ENCODE data around the gene SUGCT. TPM values are rescaled to one million over a fixed set of nuclear protein-coding genes. Genes with fewer than 3 reads are reported as not detected.

SUGCT gene
- total RNA-seq, 1 experiment from 2014 or later, result 5.4 TPM

DNA sequence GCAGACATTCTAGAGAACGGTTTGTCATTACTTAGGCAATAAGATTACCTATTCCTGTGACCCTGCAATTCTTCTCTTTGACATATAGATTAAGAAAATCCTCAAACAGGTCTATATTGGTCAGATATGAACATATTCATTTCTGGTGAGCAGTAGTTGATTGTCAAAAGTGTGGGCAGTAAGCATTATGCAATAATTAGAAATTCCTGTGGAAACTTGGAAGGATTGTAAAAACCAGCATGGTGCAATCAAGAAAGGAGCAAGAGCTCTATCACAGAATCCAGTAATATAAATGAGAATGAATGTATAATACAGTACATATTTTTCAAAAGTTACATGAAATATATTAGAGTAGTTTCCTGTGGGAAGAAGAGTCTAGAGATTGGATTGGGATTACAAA, 406.5 kb downstream of the SUGCT start:
- Histone ChIP-seq H3K18ac (ENCODE audit: insufficient read length, low read depth, low read length) (no peak overlapping the region), H4K91ac (ENCODE audit: insufficient read length, low read depth, low read length) (no peak overlapping the region), H3K23ac (ENCODE audit: insufficient read length, low read depth, low read length) (no peak overlapping the region), H3K4ac (ENCODE audit: low read depth, low read length) (no peak overlapping the region), H3K4me2 (ENCODE audit: insufficient read depth, insufficient read length, low read length) (no peak overlapping the region), H2BK120ac (ENCODE audit: low read depth, low read length, poor library complexity, severe bottlenecking) (no peak overlapping the region), H2BK5ac (ENCODE audit: insufficient read length, low read length) (no peak overlapping the region), H2BK20ac (ENCODE audit: low read depth, low read length, poor library complexity, severe bottlenecking) (no peak overlapping the region), H3K27me3 (ENCODE audit: insufficient read depth, low read length) (no peaks in the 10 kb centered on the region), H3K79me2 (ENCODE audit: insufficient read depth, low read length) (no peaks in the 10 kb centered on the region; the same call in 1 of the 2 replicates), H2BK15ac (ENCODE audit: low read depth, low read length) (no peak overlapping the region), H2BK12ac (ENCODE audit: insufficient read length, low read depth, low read length) (no peak overlapping the region), H3K79me1 (ENCODE audit: insufficient read depth, low read depth, low read length, poor library complexity, severe bottlenecking) (no peaks in the 10 kb centered on the region), H2AK5ac (ENCODE audit: insufficient read length, low read length) (no peak overlapping the region), H3K23me2 (ENCODE audit: insufficient read length, low read depth, low read length, poor library complexity, severe bottlenecking) (no peaks in the 10 kb centered on the region), H3K56ac (ENCODE audit: insufficient read length, low read depth, low read length) (no peak overlapping the region), H4K20me1 (ENCODE audit: control insufficient read depth, insufficient read depth, insufficient read length) (no peaks in the 10 kb centered on the region), H3K9me3 (ENCODE audit: control insufficient read depth, low read depth, low read length) (no peaks in the 10 kb centered on the region), H3K27ac (ENCODE audit: insufficient read length, low read depth, low read length) (no peak overlapping the region), H3K14ac (ENCODE audit: insufficient read depth, low read length) (no peak overlapping the region), H4K5ac (ENCODE audit: insufficient read length, low read depth, low read length) (no peak overlapping the region), H2AFZ (ENCODE audit: low read length) (no peak overlapping the region), H3T11ph (ENCODE audit: low read length) (no peak overlapping the region), H3K9ac (ENCODE audit: extremely low read depth, insufficient read length, low read length) (no peak overlapping the region), H3K4me1 (ENCODE audit: insufficient read depth, low read length) (no peaks in the 10 kb centered on the region), H4K8ac (replicated peaks; ENCODE audit: insufficient read length, low read depth, low read length) (no peak overlapping the region)
- no CpG with 5 or more reads among the region's 1 CpG for WGBS (ENCODE audit: extremely low coverage, insufficient read length, low lambda C conversion rate)
- H3K27me3 Mint-ChIP-seq (ENCODE audit: low read depth), result no peaks in the 10 kb centered on the region
- H3K9me3 Mint-ChIP-seq, result no peaks in the 10 kb centered on the region
- H3K27ac Mint-ChIP-seq, result no peak overlapping the region; a peak in 1 of 7 replicates
- TF ChIP-seq, protein P1, sequence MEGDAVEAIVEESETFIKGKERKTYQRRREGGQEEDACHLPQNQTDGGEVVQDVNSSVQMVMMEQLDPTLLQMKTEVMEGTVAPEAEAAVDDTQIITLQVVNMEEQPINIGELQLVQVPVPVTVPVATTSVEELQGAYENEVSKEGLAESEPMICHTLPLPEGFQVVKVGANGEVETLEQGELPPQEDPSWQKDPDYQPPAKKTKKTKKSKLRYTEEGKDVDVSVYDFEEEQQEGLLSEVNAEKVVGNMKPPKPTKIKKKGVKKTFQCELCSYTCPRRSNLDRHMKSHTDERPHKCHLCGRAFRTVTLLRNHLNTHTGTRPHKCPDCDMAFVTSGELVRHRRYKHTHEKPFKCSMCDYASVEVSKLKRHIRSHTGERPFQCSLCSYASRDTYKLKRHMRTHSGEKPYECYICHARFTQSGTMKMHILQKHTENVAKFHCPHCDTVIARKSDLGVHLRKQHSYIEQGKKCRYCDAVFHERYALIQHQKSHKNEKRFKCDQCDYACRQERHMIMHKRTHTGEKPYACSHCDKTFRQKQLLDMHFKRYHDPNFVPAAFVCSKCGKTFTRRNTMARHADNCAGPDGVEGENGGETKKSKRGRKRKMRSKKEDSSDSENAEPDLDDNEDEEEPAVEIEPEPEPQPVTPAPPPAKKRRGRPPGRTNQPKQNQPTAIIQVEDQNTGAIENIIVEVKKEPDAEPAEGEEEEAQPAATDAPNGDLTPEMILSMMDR (conservative IDR thresholded peaks at IDR 0.05), result no peak
- H3K4me1 Mint-ChIP-seq, result 0 out of 4 replicates have a peak, but pooled peaks cover 5 to 6% of the 10 kb centered on the region in 2 experiments
- no peaks in the 10 kb centered on the region for H3K36me3 Mint-ChIP-seq (ENCODE audit: insufficient read depth in 1 of 3, low read depth in 3 of 3)
- no peak for DNase-seq
- H3K4me3 Mint-ChIP-seq, result no peak overlapping the region
